Measurements from ENCODE around the gene RUNX1.

RUNX1 gene

DNA sequence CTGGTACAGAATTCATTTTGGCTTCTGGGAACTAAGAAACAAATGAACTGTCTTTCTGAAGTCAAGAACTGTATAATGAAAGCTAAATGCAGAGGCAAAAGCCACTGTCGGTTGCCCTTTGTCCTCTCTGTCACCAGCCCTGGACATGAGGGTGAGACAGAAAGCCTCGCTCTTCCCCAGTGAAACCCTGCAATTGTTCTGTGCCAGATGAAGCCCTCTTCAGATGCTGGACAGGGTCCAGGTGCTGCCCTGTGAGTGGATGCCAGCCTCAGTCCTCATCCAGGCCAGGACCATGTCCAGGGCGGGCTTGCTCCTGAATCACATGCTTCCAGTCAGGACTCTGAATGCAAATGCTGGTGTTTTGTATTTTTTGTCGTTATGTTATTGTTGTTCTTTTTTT is 138.7 kb downstream of the RUNX1 start:
- TF ChIP-seq TOX (CRISPR knock-in tag; IDR thresholded peaks at IDR 0.05; ENCODE audit: borderline replicate concordance) (no peak), GLIS3 (CRISPR knock-in tag; IDR thresholded peaks at IDR 0.05) (no peak), ZC3H10 (CRISPR knock-in tag; IDR thresholded peaks at IDR 0.05) (no peak), ARNTL (CRISPR knock-in tag; IDR thresholded peaks at IDR 0.05; ENCODE audit: borderline replicate concordance, low read depth) (no peak), ZNF565 (CRISPR knock-in tag; conservative IDR thresholded peaks at IDR 0.05; ENCODE audit: low read depth) (no peak), ZNF70 (CRISPR knock-in tag; IDR thresholded peaks at IDR 0.05) (no peak)
- TF ChIP-seq, protein P1, sequence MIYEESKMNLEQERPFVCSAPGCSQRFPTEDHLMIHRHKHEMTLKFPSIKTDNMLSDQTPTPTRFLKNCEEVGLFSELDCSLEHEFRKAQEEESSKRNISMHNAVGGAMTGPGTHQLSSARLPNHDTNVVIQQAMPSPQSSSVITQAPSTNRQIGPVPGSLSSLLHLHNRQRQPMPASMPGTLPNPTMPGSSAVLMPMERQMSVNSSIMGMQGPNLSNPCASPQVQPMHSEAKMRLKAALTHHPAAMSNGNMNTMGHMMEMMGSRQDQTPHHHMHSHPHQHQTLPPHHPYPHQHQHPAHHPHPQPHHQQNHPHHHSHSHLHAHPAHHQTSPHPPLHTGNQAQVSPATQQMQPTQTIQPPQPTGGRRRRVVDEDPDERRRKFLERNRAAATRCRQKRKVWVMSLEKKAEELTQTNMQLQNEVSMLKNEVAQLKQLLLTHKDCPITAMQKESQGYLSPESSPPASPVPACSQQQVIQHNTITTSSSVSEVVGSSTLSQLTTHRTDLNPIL (CRISPR knock-in tag; IDR thresholded peaks at IDR 0.05; ENCODE audit: low read depth) = no peak

DNA sequence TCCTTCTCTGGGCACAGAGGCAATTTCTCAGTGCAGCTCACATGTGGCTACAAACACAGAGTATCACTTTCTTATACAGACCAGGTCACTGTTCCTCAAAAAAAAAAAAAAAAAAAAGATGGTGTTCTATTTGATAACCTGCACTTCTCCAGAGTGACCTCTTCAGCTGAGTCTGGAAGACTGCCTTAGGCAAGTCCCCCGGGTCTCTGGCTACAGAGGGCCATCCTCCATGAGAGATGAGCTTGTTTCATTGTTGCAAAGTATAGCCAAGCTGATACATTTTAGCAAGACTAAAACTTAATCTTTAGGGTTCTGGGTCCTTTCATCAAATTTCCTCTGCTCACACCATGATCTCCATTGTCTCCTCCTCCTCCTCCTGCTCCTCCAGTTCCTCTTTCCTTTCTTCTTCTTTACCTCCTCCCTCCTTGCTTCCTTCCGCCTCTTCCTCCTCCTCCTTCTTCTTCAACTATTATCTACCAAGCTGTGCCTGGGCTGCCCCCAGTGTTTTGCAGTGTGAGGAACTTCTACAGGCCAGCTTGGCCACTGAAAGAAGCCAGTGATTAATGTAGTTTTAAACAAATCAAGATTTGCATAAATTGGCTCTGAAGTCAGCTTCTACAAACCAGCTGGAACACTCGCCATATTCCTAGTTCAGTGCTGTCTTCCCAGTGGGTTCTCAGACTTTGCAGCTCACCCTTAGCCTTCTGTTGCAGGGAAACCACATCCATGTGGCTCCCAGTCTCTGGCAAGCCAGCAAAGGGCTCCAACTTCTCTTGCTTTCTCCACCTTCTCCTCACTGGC is 139.4 kb downstream of the RUNX1 start:
- TF ChIP-seq ZNF8 (CRISPR knock-in tag; IDR thresholded peaks at IDR 0.05) (no peak), CSDC2 (CRISPR knock-in tag; IDR thresholded peaks at IDR 0.05) (no peak), ZFP30 (CRISPR knock-in tag; IDR thresholded peaks at IDR 0.05) (no peak), ZC3H10 (CRISPR knock-in tag; IDR thresholded peaks at IDR 0.05) (no peak), ZNF70 (CRISPR knock-in tag; IDR thresholded peaks at IDR 0.05) (no peak), ISL1 (CRISPR knock-in tag; IDR thresholded peaks at IDR 0.05) (no peak), ZNF565 (CRISPR knock-in tag; conservative IDR thresholded peaks at IDR 0.05; ENCODE audit: low read depth) (no peak), ARNTL (CRISPR knock-in tag; IDR thresholded peaks at IDR 0.05; ENCODE audit: borderline replicate concordance, low read depth) (no peak), BACH2 (CRISPR knock-in tag; IDR thresholded peaks at IDR 0.05; ENCODE audit: borderline replicate concordance) (no peak), ZFP3 (CRISPR knock-in tag; IDR thresholded peaks at IDR 0.05) (no peak)
- TF ChIP-seq, protein P1 (CRISPR knock-in tag; IDR thresholded peaks at IDR 0.05; ENCODE audit: low read depth) = no peak
- TF ChIP-seq, protein P2, sequence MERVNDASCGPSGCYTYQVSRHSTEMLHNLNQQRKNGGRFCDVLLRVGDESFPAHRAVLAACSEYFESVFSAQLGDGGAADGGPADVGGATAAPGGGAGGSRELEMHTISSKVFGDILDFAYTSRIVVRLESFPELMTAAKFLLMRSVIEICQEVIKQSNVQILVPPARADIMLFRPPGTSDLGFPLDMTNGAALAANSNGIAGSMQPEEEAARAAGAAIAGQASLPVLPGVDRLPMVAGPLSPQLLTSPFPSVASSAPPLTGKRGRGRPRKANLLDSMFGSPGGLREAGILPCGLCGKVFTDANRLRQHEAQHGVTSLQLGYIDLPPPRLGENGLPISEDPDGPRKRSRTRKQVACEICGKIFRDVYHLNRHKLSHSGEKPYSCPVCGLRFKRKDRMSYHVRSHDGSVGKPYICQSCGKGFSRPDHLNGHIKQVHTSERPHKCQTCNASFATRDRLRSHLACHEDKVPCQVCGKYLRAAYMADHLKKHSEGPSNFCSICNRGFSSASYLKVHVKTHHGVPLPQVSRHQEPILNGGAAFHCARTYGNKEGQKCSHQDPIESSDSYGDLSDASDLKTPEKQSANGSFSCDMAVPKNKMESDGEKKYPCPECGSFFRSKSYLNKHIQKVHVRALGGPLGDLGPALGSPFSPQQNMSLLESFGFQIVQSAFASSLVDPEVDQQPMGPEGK (CRISPR knock-in tag; IDR thresholded peaks at IDR 0.05; ENCODE audit: borderline replicate concordance) = no peak
- TF ChIP-seq, protein P3, sequence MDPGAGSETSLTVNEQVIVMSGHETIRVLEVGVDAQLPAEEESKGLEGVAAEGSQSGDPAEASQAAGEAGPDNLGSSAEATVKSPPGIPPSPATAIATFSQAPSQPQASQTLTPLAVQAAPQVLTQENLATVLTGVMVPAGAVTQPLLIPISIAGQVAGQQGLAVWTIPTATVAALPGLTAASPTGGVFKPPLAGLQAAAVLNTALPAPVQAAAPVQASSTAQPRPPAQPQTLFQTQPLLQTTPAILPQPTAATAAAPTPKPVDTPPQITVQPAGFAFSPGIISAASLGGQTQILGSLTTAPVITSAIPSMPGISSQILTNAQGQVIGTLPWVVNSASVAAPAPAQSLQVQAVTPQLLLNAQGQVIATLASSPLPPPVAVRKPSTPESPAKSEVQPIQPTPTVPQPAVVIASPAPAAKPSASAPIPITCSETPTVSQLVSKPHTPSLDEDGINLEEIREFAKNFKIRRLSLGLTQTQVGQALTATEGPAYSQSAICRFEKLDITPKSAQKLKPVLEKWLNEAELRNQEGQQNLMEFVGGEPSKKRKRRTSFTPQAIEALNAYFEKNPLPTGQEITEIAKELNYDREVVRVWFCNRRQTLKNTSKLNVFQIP (CRISPR knock-in tag; IDR thresholded peaks at IDR 0.05; ENCODE audit: borderline replicate concordance, low read depth) = no peak
- TF ChIP-seq, protein P4, sequence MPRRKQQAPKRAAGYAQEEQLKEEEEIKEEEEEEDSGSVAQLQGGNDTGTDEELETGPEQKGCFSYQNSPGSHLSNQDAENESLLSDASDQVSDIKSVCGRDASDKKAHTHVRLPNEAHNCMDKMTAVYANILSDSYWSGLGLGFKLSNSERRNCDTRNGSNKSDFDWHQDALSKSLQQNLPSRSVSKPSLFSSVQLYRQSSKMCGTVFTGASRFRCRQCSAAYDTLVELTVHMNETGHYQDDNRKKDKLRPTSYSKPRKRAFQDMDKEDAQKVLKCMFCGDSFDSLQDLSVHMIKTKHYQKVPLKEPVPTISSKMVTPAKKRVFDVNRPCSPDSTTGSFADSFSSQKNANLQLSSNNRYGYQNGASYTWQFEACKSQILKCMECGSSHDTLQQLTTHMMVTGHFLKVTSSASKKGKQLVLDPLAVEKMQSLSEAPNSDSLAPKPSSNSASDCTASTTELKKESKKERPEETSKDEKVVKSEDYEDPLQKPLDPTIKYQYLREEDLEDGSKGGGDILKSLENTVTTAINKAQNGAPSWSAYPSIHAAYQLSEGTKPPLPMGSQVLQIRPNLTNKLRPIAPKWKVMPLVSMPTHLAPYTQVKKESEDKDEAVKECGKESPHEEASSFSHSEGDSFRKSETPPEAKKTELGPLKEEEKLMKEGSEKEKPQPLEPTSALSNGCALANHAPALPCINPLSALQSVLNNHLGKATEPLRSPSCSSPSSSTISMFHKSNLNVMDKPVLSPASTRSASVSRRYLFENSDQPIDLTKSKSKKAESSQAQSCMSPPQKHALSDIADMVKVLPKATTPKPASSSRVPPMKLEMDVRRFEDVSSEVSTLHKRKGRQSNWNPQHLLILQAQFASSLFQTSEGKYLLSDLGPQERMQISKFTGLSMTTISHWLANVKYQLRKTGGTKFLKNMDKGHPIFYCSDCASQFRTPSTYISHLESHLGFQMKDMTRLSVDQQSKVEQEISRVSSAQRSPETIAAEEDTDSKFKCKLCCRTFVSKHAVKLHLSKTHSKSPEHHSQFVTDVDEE (CRISPR knock-in tag; IDR thresholded peaks at IDR 0.05) = no peak
- ATAC-seq = no peak

More for the DNA sequence above, 138.7 kb downstream of the RUNX1 start:
- no peak for ATAC-seq

DNA sequence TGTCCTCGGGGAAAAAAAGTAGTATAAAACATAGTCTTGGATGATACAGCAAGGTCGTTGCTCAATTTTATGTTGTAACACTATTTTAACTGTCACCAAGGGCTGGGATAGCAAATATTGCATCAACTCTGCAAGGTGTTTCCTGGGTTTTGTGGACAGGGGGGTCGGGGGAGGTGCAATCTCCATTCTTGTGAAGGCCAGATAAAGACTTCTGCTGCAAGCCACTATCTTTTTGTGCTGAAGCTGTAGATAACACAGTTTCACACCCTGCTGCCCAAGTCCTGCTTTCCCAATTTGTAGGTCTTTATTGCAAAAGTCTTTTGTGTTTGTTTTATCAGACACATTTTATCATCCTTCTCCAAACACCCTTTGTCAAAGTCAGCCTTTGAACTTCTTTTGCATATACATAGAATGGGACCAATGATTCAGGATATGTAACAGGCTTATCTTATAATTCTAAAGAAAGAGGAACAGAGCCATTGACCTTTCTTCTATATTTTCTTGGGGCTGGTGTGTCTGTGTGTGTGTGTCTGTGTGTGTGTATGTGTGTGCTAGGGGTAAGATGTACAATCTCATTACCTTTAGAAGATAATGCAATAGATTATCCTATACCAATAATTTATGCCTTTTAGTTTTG is 140.6 kb downstream of the RUNX1 start:
- ATAC-seq = no peak
- TF ChIP-seq, protein P5, sequence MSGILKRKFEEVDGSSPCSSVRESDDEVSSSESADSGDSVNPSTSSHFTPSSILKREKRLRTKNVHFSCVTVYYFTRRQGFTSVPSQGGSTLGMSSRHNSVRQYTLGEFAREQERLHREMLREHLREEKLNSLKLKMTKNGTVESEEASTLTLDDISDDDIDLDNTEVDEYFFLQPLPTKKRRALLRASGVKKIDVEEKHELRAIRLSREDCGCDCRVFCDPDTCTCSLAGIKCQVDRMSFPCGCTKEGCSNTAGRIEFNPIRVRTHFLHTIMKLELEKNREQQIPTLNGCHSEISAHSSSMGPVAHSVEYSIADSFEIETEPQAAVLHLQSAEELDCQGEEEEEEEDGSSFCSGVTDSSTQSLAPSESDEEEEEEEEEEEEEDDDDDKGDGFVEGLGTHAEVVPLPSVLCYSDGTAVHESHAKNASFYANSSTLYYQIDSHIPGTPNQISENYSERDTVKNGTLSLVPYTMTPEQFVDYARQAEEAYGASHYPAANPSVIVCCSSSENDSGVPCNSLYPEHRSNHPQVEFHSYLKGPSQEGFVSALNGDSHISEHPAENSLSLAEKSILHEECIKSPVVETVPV (CRISPR knock-in tag; IDR thresholded peaks at IDR 0.05) = no peak
- TF ChIP-seq ARNTL (CRISPR knock-in tag; IDR thresholded peaks at IDR 0.05; ENCODE audit: borderline replicate concordance, low read depth) = no peak
- TF ChIP-seq, protein P4 (CRISPR knock-in tag; IDR thresholded peaks at IDR 0.05) = no peak
- TF ChIP-seq ZFP30 (CRISPR knock-in tag; IDR thresholded peaks at IDR 0.05) = no peak
- no peak for TF ChIP-seq CSDC2 (CRISPR knock-in tag; IDR thresholded peaks at IDR 0.05)
- TF ChIP-seq, protein P2 (CRISPR knock-in tag; IDR thresholded peaks at IDR 0.05; ENCODE audit: borderline replicate concordance) = no peak
- TF ChIP-seq ZFP3 (CRISPR knock-in tag; IDR thresholded peaks at IDR 0.05) = no peak

Measured in SK-N-SH treated with all-trans-retinoic acid at 6 μM for 48 hours (cell line).